Measurements from ENCODE around the gene RAB11B.

GRCh38 chr19:8403820-8404109 lies 13.6 kb downstream of the RAB11B start:
- TF ChIP-seq CTCF (IDR thresholded peaks at IDR 0.05) (no peak), POLR2A (IDR thresholded peaks at IDR 0.05) (no peak)

Measured in ovary (tissue), 3 donors.